Lower leg skin (tissue), 4 donors: ENCODE measurements around the gene HOMER2. TPM values are rescaled to one million over a fixed set of nuclear protein-coding genes. Genes with fewer than 3 reads are reported as not detected.
"Not testable (repeated sequence)": the region's sequence is repeated elsewhere in the genome, so short reads cannot be mapped to it uniquely, and the experiment has no call there.

Source experiments
- DNase-seq, 2 donors: peaks; one replicate each; pipeline ENCODE4 v3.0.0-alpha.2; 2019; ENCODE audit warnings: low spot score in 2 of 2
- H3K4me3 ChIP-seq: fragments of 200-600 bp; sonication (generic); 2 replicates; pipeline ENCODE4 v1.5.1; 2017; ENCODE audit warnings: mild to moderate bottlenecking, low read depth; ENCODE audit not compliant: poor library complexity, severe bottlenecking
- POLR2A ChIP-seq, 2 donors: fragments of 450-650 bp; IDR thresholded peaks; one replicate each; pipeline ENCODE4 v1.6.1; 2016 to 2017; ENCODE audit warnings: antibody characterized with exemption in 2 of 2, mild to moderate bottlenecking in 1 of 2, moderate library complexity in 1 of 2
- WGBS, 2 donors: methylation state at CpG; one replicate each; pipeline ENCODE4 v1.1.5; 2018; 5-methylcytosine and 5-hydroxymethylcytosine counted together
- intact Hi-C: fragments of 100-400 bp; cut with DNase I; formaldehyde crosslinking; loops from one replicate; pipeline ENCODE4 v1.15.0; 2023; ENCODE audit warnings: low total_unique reads
- total RNA-seq, 4 donors: library from RNA; depleted of rRNA; stranded (reverse); fragments of >200 nt; gene quantifications; one replicate each; pipeline ENCODE4 v1.1.0, GENCODE V29; 2016
- TF ChIP-seq, protein P1 (sequence below), 3 donors: fragments of 450-650 bp; IDR thresholded peaks; one replicate each; pipeline ENCODE4 v1.5.1; 2016; ENCODE audit warnings: antibody characterized with exemption in 3 of 3, mild to moderate bottlenecking in 3 of 3, moderate library complexity in 2 of 3

Gene HOMER2
- total RNA-seq, 4 donors from 2014 or later: 88.3 to 129 (median 108) TPM

DNA sequence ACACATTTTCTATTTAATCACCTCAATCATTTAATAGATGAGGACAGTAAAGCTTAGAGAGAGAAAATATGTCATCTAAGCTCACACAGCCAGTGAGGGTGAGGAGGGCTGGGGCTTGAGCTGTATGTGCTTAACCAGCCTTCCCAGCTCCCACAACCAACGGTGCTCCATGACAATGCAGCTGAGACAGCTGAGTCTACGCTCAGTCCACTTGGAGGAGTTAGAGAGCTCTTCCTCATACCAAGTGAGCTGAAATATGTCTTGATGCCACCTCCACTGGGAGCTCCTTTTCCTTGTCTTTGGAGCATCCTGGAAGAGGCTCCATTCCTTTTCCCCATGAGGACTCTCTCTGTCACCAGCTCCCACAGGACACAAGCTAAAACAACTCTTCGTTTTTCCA, 9.3 kb downstream of the HOMER2 start:
- DNase-seq: no peak
- 71 to 80% methylated on average over 3 of the region's 3 CpGs for WGBS, 2 donors
- intact Hi-C loops: no loop called here
- TF ChIP-seq POLR2A (IDR thresholded peaks at IDR 0.05): no peak
- TF ChIP-seq, protein P1, sequence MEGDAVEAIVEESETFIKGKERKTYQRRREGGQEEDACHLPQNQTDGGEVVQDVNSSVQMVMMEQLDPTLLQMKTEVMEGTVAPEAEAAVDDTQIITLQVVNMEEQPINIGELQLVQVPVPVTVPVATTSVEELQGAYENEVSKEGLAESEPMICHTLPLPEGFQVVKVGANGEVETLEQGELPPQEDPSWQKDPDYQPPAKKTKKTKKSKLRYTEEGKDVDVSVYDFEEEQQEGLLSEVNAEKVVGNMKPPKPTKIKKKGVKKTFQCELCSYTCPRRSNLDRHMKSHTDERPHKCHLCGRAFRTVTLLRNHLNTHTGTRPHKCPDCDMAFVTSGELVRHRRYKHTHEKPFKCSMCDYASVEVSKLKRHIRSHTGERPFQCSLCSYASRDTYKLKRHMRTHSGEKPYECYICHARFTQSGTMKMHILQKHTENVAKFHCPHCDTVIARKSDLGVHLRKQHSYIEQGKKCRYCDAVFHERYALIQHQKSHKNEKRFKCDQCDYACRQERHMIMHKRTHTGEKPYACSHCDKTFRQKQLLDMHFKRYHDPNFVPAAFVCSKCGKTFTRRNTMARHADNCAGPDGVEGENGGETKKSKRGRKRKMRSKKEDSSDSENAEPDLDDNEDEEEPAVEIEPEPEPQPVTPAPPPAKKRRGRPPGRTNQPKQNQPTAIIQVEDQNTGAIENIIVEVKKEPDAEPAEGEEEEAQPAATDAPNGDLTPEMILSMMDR (IDR thresholded peaks at IDR 0.05): no peak
- no peak overlapping the region for H3K4me3 ChIP-seq

DNA sequence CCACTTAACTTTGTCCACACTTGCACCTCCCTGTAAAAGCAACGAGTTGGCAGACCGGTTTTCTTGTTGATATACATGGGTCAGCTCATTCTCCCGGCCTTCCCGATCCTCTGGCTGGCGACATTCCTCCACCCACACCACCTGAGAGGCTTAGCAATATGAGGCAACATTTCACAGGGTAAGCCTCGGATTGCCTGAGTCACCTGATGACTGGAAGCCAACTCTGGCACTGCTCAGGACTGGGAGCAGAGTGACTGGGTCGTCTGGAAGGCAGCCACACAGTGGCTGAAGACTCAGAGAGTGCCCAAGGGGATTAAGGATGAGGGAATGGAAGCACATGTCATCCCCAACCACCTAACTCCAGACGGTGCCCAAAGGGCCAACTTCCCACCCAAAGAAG, 9.8 kb downstream of the HOMER2 start:
- WGBS, 2 donors: 63 to 64% methylated on average over 8 of the region's 8 CpGs
- TF ChIP-seq POLR2A (IDR thresholded peaks at IDR 0.05): no peak
- TF ChIP-seq, protein P1 (IDR thresholded peaks at IDR 0.05): no peak
- H3K4me3 ChIP-seq: no peak overlapping the region
- DNase-seq: peak in 1 of 2 donors; percentile 36
- intact Hi-C loops: no loop called here

DNA sequence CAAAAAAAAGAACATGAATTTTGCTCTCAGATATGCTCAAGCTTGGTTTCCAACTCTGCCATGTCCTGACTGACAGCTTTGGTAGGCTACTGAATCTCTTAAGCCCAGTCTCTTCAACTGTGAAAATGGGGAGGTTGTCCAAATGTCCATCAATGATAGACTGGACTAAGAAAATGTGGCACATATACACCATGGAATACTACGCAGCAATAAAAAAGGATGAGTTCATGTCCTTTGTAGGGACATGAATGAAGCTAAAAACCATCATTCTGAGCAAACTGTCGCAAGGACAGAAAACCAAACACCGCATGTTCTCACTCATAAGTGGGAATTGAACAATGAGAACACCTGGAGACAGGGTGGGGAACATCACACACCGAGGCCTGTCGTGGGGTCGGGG, 12.8 kb downstream of the HOMER2 start:
- H3K4me3 ChIP-seq, DNase-seq, intact Hi-C loops: not testable (repeated sequence)
- WGBS, 2 donors: 95 to 96% methylated on average over 6 of the region's 6 CpGs

DNA sequence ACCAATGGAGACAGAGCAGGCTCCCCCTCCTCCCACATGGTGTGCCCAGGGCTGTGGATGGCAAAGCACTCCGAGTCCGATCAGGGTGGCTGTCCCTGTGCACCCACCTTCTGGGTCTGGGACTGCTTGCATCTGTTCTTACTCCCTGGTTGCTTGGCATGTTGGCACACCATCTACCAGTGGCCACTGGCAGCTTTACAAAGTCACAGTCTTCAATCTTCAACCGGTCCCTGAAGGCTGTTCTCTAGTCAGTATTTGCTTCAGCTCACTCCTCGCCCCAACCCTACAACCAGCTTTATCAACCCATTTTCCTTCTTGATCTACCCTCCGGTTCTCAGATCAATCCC, 14.8 kb downstream of the HOMER2 start:
- H3K4me3 ChIP-seq: no peak overlapping the region
- intact Hi-C loops: no loop called here
- DNase-seq: no peak
- WGBS, 2 donors: 89 to 93% methylated on average over 5 of the region's 5 CpGs
- no peak for TF ChIP-seq POLR2A (IDR thresholded peaks at IDR 0.05)
- TF ChIP-seq, protein P1 (IDR thresholded peaks at IDR 0.05): no peak

DNA sequence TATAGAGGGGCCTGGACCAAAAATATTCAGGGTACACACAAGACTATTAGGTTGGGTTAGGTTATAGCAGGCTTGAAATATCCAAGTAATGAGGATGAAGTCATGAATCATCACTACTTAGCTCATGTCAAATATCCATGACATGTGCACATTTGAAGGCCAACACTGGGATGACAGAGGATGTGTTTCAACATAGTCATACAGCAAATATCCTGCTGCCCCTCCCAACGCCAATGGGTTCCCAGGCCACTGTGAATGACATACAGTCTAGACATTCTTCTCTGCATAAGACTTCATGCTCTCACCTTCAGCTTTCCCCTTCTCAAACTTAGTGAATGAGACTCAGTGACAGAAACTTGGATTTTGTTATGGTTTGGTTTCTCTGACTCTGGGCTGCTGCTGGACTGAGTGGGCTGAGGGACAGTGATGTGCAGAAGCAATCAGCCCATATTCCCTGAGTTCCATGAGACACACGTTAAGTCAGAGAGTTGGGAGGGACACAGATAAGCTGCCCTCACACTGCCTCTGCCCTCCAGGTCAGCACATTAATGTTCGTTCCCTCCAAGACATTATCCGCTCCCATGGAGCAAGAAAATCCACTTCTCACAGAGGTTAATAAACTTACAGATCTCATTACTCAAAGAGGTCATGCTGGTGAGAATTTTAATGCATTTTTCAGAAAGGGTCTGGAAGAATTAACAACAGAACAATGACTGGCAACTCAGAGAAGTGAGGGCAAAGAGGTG, 15.4 kb downstream of the HOMER2 start:
- WGBS, 2 donors: 82 to 83% methylated on average over 4 of the region's 4 CpGs
- TF ChIP-seq POLR2A (IDR thresholded peaks at IDR 0.05): no peak
- TF ChIP-seq, protein P1 (IDR thresholded peaks at IDR 0.05): no peak
- no peak for DNase-seq
- intact Hi-C loops: no loop called here
- H3K4me3 ChIP-seq: no peak overlapping the region

DNA sequence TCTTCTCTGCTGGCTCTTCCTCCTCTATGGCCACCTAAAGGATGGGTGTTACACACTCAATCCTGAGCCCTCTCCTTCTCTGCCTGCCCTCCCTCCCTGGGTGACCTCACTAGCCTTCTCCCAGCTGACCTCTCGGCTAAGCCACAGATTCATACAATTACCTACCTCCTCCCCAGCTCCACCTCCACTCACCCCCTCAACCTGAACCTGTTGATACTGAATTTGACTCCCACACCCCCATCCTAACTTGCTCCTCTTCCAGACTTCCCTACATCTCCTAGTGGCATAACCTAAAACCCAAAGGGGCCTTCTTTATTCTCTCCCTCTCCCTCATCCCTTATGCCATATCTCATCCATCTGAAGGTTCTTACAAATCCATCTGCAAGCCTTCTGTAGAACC, 17.1 kb downstream of the HOMER2 start:
- intact Hi-C loops: no loop called here
- 85 to 88% methylated on average over 1 of the region's 1 CpG for WGBS, 2 donors
- TF ChIP-seq, protein P1 (IDR thresholded peaks at IDR 0.05): no peak
- no peak for TF ChIP-seq POLR2A (IDR thresholded peaks at IDR 0.05)
- H3K4me3 ChIP-seq: no peak overlapping the region
- DNase-seq: no peak
